ENCODE measurements around the gene BRAT1. TPM values are rescaled to one million over a fixed set of nuclear protein-coding genes. Genes with fewer than 3 reads are reported as not detected.
"Not testable (repeated sequence)": the region's sequence is repeated elsewhere in the genome, so short reads cannot be mapped to it uniquely, and the experiment has no call there.

BRAT1 gene
- total and polyA plus RNA-seq, 2 donors = 18.2 to 30.9 TPM

GRCh38 chr7:2593036-2593727, 37.9 kb upstream of the BRAT1 start:
- DNase-seq (ENCODE audit: extremely low spot score) = no peak
- H3K4me1 ChIP-seq (ENCODE audit: insufficient read depth) = no peaks in the 10 kb centered on the region
- no peaks in the 10 kb centered on the region for H3K36me3 ChIP-seq (ENCODE audit: insufficient read depth)
- WGBS = 94% methylated on average over 38 of the region's 38 CpGs
- H3K4me3 ChIP-seq (ENCODE audit: low read depth, low read length) = no peak overlapping the region
- no peak overlapping the region for H3K27ac ChIP-seq (ENCODE audit: low read depth)

- Histone ChIP-seq H3K36me3 (ENCODE audit: insufficient read depth) (no peaks in the 10 kb centered on the region), H3K4me3 (ENCODE audit: low read depth, low read length) (no peak overlapping the region), H3K27ac (ENCODE audit: low read depth) (no peak overlapping the region), H3K4me1 (ENCODE audit: insufficient read depth) (no peaks in the 10 kb centered on the region)
- WGBS = 93% methylated on average over 23 of the region's 23 CpGs
- DNase-seq (ENCODE audit: extremely low spot score) = no peak
Measured at GRCh38 chr7:2592375-2592865, 37.1 kb upstream of the BRAT1 start.

- 93% methylated on average over 15 of the region's 15 CpGs for WGBS
- not testable (repeated sequence) for H3K27ac ChIP-seq (ENCODE audit: low read depth); H3K36me3 ChIP-seq (ENCODE audit: insufficient read depth); H3K4me3 ChIP-seq (ENCODE audit: low read depth, low read length); DNase-seq (ENCODE audit: extremely low spot score); H3K4me1 ChIP-seq (ENCODE audit: insufficient read depth)
Measured at GRCh38 chr7:2589941-2590340, 34.6 kb upstream of the BRAT1 start.

- no peaks in the 10 kb centered on the region for H3K36me3 ChIP-seq (ENCODE audit: insufficient read depth)
- WGBS = 88% methylated on average over 16 of the region's 16 CpGs
Measured at GRCh38 chr7:2589341-2589740, 34.0 kb upstream of the BRAT1 start.

GRCh38 chr7:2587778-2588177, 32.5 kb upstream of the BRAT1 start:
- DNase-seq (ENCODE audit: extremely low spot score) = no peak
- no peak overlapping the region for H3K27ac ChIP-seq (ENCODE audit: low read depth)
- H3K4me1 ChIP-seq (ENCODE audit: insufficient read depth) = no peaks in the 10 kb centered on the region
- 97% methylated on average over 21 of the region's 21 CpGs for WGBS
- H3K4me3 ChIP-seq (ENCODE audit: low read depth, low read length) = no peak overlapping the region
- no peaks in the 10 kb centered on the region for H3K36me3 ChIP-seq (ENCODE audit: insufficient read depth)

More at GRCh38 chr7:2589341-2589740, 34.0 kb upstream of the BRAT1 start:
- no peak for DNase-seq (ENCODE audit: extremely low spot score)
- H3K4me1 ChIP-seq (ENCODE audit: insufficient read depth) = no peaks in the 10 kb centered on the region
- H3K4me3 ChIP-seq (ENCODE audit: low read depth, low read length) = no peak overlapping the region
- no peak overlapping the region for H3K27ac ChIP-seq (ENCODE audit: low read depth)

- DNase-seq (ENCODE audit: extremely low spot score) = no peak
- 91% methylated on average over 9 of the region's 9 CpGs for WGBS
- no peak overlapping the region for H3K4me3 ChIP-seq (ENCODE audit: low read depth, low read length)
- no peaks in the 10 kb centered on the region for H3K36me3 ChIP-seq (ENCODE audit: insufficient read depth)
- no peaks in the 10 kb centered on the region for H3K4me1 ChIP-seq (ENCODE audit: insufficient read depth)
- no peak overlapping the region for H3K27ac ChIP-seq (ENCODE audit: low read depth)
Measured at GRCh38 chr7:2587134-2587533, 31.8 kb upstream of the BRAT1 start.

GRCh38 chr7:2586326-2587020, 31.1 kb upstream of the BRAT1 start:
- 92% methylated on average over 24 of the region's 24 CpGs for WGBS
- no peak overlapping the region for H3K4me3 ChIP-seq (ENCODE audit: low read depth, low read length)
- no peaks in the 10 kb centered on the region for H3K36me3 ChIP-seq (ENCODE audit: insufficient read depth)

GRCh38 chr7:2585446-2585845, 30.1 kb upstream of the BRAT1 start:
- Histone ChIP-seq H3K36me3 (ENCODE audit: insufficient read depth) (no peaks in the 10 kb centered on the region), H3K27ac (ENCODE audit: low read depth) (no peak overlapping the region), H3K4me1 (ENCODE audit: insufficient read depth) (no peaks in the 10 kb centered on the region), H3K4me3 (ENCODE audit: low read depth, low read length) (no peak overlapping the region)
- WGBS = 87% methylated on average over 19 of the region's 19 CpGs
- no peak for DNase-seq (ENCODE audit: extremely low spot score)

More at GRCh38 chr7:2586326-2587020, 31.1 kb upstream of the BRAT1 start:
- DNase-seq (ENCODE audit: extremely low spot score) = no peak
- H3K27ac ChIP-seq (ENCODE audit: low read depth) = no peak overlapping the region
- no peaks in the 10 kb centered on the region for H3K4me1 ChIP-seq (ENCODE audit: insufficient read depth)

GRCh38 chr7:2583798-2584580, 28.7 kb upstream of the BRAT1 start:
- WGBS = 95% methylated on average over 42 of the region's 54 CpGs
- Histone ChIP-seq H3K27ac (ENCODE audit: low read depth) (no peak overlapping the region), H3K4me1 (ENCODE audit: insufficient read depth) (no peaks in the 10 kb centered on the region), H3K4me3 (ENCODE audit: low read depth, low read length) (no peak overlapping the region), H3K36me3 (ENCODE audit: insufficient read depth) (no peaks in the 10 kb centered on the region)
- DNase-seq (ENCODE audit: extremely low spot score) = no peak

- no peak overlapping the region for H3K4me3 ChIP-seq (ENCODE audit: low read depth, low read length)
- no peak overlapping the region for H3K27ac ChIP-seq (ENCODE audit: low read depth)
- 85% methylated on average over 24 of the region's 24 CpGs for WGBS
- H3K4me1 ChIP-seq (ENCODE audit: insufficient read depth) = no peaks in the 10 kb centered on the region
- no peaks in the 10 kb centered on the region for H3K36me3 ChIP-seq (ENCODE audit: insufficient read depth)
- DNase-seq (ENCODE audit: extremely low spot score) = no peak
Measured at GRCh38 chr7:2582006-2582735, 26.8 kb upstream of the BRAT1 start.

- Histone ChIP-seq H3K4me1 (ENCODE audit: insufficient read depth) (no peaks in the 10 kb centered on the region), H3K4me3 (ENCODE audit: low read depth, low read length) (no peak overlapping the region), H3K27ac (ENCODE audit: low read depth) (no peak overlapping the region), H3K36me3 (ENCODE audit: insufficient read depth) (no peaks in the 10 kb centered on the region)
- DNase-seq (ENCODE audit: extremely low spot score) = no peak
- WGBS = 91% methylated on average over 11 of the region's 11 CpGs
Measured at GRCh38 chr7:2580636-2581035, 25.3 kb upstream of the BRAT1 start.

- WGBS = 95% methylated on average over 73 of the region's 73 CpGs
- H3K4me1 ChIP-seq (ENCODE audit: insufficient read depth) = no peaks in the 10 kb centered on the region
- DNase-seq (ENCODE audit: extremely low spot score) = no peak
- no peak overlapping the region for H3K27ac ChIP-seq (ENCODE audit: low read depth)
- H3K4me3 ChIP-seq (ENCODE audit: low read depth, low read length) = no peak overlapping the region
- no peaks in the 10 kb centered on the region for H3K36me3 ChIP-seq (ENCODE audit: insufficient read depth)
Measured at GRCh38 chr7:2577914-2578680, 22.8 kb upstream of the BRAT1 start.
